ENCODE results near the gene RPSA. TPM values are rescaled to one million over a fixed set of nuclear protein-coding genes. Genes with fewer than 3 reads are reported as not detected.

Gene RPSA
- total RNA-seq, 4 donors from 2014 or later: 490 to 861 (median 825) TPM

GRCh38 chr3:39443530-39443929, 37.0 kb downstream of the RPSA start:
- no peak for TF ChIP-seq CTCF (IDR thresholded peaks at IDR 0.05; ENCODE audit: low read depth)

GRCh38 chr3:39445927-39446326, 39.4 kb downstream of the RPSA start:
- no peak for TF ChIP-seq CTCF (IDR thresholded peaks at IDR 0.05; ENCODE audit: low read depth)

- no peak for TF ChIP-seq CTCF (IDR thresholded peaks at IDR 0.05; ENCODE audit: low read depth)
Measured at GRCh38 chr3:39446444-39446843, 39.9 kb downstream of the RPSA start.

GRCh38 chr3:39447637-39448483, 41.3 kb downstream of the RPSA start:
- no peak for TF ChIP-seq CTCF (IDR thresholded peaks at IDR 0.05; ENCODE audit: low read depth)

GRCh38 chr3:39448506-39449233, 42.1 kb downstream of the RPSA start:
- TF ChIP-seq CTCF (IDR thresholded peaks at IDR 0.05; ENCODE audit: low read depth): no peak

- TF ChIP-seq CTCF (IDR thresholded peaks at IDR 0.05; ENCODE audit: low read depth): no peak
Measured at GRCh38 chr3:39449796-39450195, 43.3 kb downstream of the RPSA start.

GRCh38 chr3:39453134-39453533, 46.6 kb downstream of the RPSA start:
- TF ChIP-seq CTCF (IDR thresholded peaks at IDR 0.05; ENCODE audit: low read depth): no peak
